Ascending aorta (tissue), 2 donors: ENCODE measurements around the gene RC3H1. TPM values are rescaled to one million over a fixed set of nuclear protein-coding genes. Genes with fewer than 3 reads are reported as not detected.

Experiments
- DNase-seq, 2 donors: peaks; one replicate each; pipeline ENCODE4 v3.0.0-alpha.2; 2019; ENCODE audit warnings: low spot score in 2 of 2
- H3K27ac ChIP-seq, 2 donors: fragments of 200-600 bp; sonication (generic); one replicate each; pipeline ENCODE4 v1.5.1; 2016 to 2017; ENCODE audit warnings: mild to moderate bottlenecking in 1 of 2
- H3K27me3 ChIP-seq: fragments of 200-600 bp; sonication (generic); one replicate; pipeline ENCODE4 v1.5.1; 2017
- H3K36me3 ChIP-seq, 2 donors: fragments of 200-600 bp; sonication (generic); one replicate each; pipeline ENCODE4 v1.5.1; 2016
- H3K4me1 ChIP-seq, 2 donors: fragments of 200-600 bp; sonication (generic); one replicate each; pipeline ENCODE4 v1.5.1; 2016 to 2017; ENCODE audit warnings: mild to moderate bottlenecking in 1 of 2
- H3K4me3 ChIP-seq, 2 donors: fragments of 200-600 bp; sonication (generic); one replicate each; pipeline ENCODE4 v1.5.1; 2016 to 2017; ENCODE audit warnings: mild to moderate bottlenecking in 1 of 2
- H3K9me3 ChIP-seq, 2 donors: fragments of 200-600 bp; sonication (generic); one replicate each; pipeline ENCODE4 v1.5.1; 2016
- CTCF ChIP-seq, 3 experiments: fragments of 200-600 bp in 2 of 3; fragments of 450-650 bp in 1 of 3; sonication (generic) in 2 of 3; IDR thresholded peaks; one replicate each; pipeline ENCODE4 v1.5.1; 2016 to 2019; ENCODE audit warnings: antibody characterized with exemption in 3 of 3, mild to moderate bottlenecking in 1 of 3, moderate library complexity in 1 of 3
- intact Hi-C: fragments of 100-400 bp; cut with DNase I; formaldehyde crosslinking; loops from one replicate; pipeline ENCODE4 v1.15.1; 2023
- total RNA-seq: library from RNA; depleted of rRNA; stranded (reverse); fragments of >200 nt; gene quantifications from one replicate; pipeline ENCODE4 v1.1.0, GENCODE V29; 2016

RC3H1 gene
- total RNA-seq, 1 donor from 2014 or later, result 5.1 TPM

GRCh38 chr1:174007851-174008250, 14.3 kb downstream of the RC3H1 start:
- Histone ChIP-seq H3K27me3 (no peaks in the 10 kb centered on the region), H3K9me3 (no peaks in the 10 kb centered on the region), H3K27ac (no peak overlapping the region), H3K36me3 (no peaks in the 10 kb centered on the region), H3K4me1 (peaks cover 0 to 11% of the 10 kb centered on the region in 2 donors), H3K4me3 (no peak overlapping the region)
- no peak for TF ChIP-seq CTCF (IDR thresholded peaks at IDR 0.05)
- intact Hi-C loops, result no loop called here
- DNase-seq, result no peak

- H3K36me3 ChIP-seq, result no peaks in the 10 kb centered on the region
- DNase-seq, result no peak
- H3K27ac ChIP-seq, result no peak overlapping the region
- no peaks in the 10 kb centered on the region for H3K27me3 ChIP-seq
- H3K9me3 ChIP-seq, result no peaks in the 10 kb centered on the region
- H3K4me3 ChIP-seq, result no peak overlapping the region
- H3K4me1 ChIP-seq, result peaks cover 0 to 11% of the 10 kb centered on the region in 2 donors
- no peak for TF ChIP-seq CTCF (IDR thresholded peaks at IDR 0.05)
- intact Hi-C loops, result no loop called here
Observed at GRCh38 chr1:174005032-174005431, 17.1 kb downstream of the RC3H1 start.

GRCh38 chr1:174003867-174004266, 18.3 kb downstream of the RC3H1 start:
- H3K4me3 ChIP-seq, result no peak overlapping the region
- TF ChIP-seq CTCF (IDR thresholded peaks at IDR 0.05), result no peak
- no peaks in the 10 kb centered on the region for H3K36me3 ChIP-seq
- intact Hi-C loops, result no loop called here
- no peak overlapping the region for H3K27ac ChIP-seq
- no peaks in the 10 kb centered on the region for H3K27me3 ChIP-seq
- peaks cover 0 to 11% of the 10 kb centered on the region in 2 donors for H3K4me1 ChIP-seq
- DNase-seq, result no peak
- H3K9me3 ChIP-seq, result no peaks in the 10 kb centered on the region

GRCh38 chr1:174001573-174001972, 20.6 kb downstream of the RC3H1 start:
- H3K36me3 ChIP-seq, result no peaks in the 10 kb centered on the region
- no peaks in the 10 kb centered on the region for H3K9me3 ChIP-seq
- no peak for TF ChIP-seq CTCF (IDR thresholded peaks at IDR 0.05)
- H3K27ac ChIP-seq, result no peak overlapping the region
- no peak overlapping the region for H3K4me3 ChIP-seq
- H3K4me1 ChIP-seq, result peaks cover 0 to 12% of the 10 kb centered on the region in 2 donors
- no peak for DNase-seq
- no peaks in the 10 kb centered on the region for H3K27me3 ChIP-seq
- intact Hi-C loops, result no loop called here

- H3K9me3 ChIP-seq, result no peaks in the 10 kb centered on the region
- H3K27ac ChIP-seq, result no peak overlapping the region
- H3K27me3 ChIP-seq, result no peaks in the 10 kb centered on the region
- peaks cover 0 to 6% of the 10 kb centered on the region in 2 donors for H3K4me1 ChIP-seq
- TF ChIP-seq CTCF (IDR thresholded peaks at IDR 0.05), result no peak
- intact Hi-C loops, result no loop called here
- no peaks in the 10 kb centered on the region for H3K36me3 ChIP-seq
- no peak overlapping the region for H3K4me3 ChIP-seq
- DNase-seq, result no peak
Observed at GRCh38 chr1:174000371-174000770, 21.8 kb downstream of the RC3H1 start.

- H3K27me3 ChIP-seq, result no peaks in the 10 kb centered on the region
- no peak for TF ChIP-seq CTCF (IDR thresholded peaks at IDR 0.05)
- H3K4me3 ChIP-seq, result no peak overlapping the region
- no peak for DNase-seq
- H3K36me3 ChIP-seq, result peaks cover 0 to 3% of the 10 kb centered on the region in 2 donors
- H3K4me1 ChIP-seq, result peaks cover 0 to 3% of the 10 kb centered on the region in 2 donors
- H3K9me3 ChIP-seq, result no peaks in the 10 kb centered on the region
- no peak overlapping the region for H3K27ac ChIP-seq
- intact Hi-C loops, result no loop called here
Observed at GRCh38 chr1:173997791-173998190, 24.4 kb downstream of the RC3H1 start.
